Measurements from ENCODE around the gene BBS12.

DNA sequence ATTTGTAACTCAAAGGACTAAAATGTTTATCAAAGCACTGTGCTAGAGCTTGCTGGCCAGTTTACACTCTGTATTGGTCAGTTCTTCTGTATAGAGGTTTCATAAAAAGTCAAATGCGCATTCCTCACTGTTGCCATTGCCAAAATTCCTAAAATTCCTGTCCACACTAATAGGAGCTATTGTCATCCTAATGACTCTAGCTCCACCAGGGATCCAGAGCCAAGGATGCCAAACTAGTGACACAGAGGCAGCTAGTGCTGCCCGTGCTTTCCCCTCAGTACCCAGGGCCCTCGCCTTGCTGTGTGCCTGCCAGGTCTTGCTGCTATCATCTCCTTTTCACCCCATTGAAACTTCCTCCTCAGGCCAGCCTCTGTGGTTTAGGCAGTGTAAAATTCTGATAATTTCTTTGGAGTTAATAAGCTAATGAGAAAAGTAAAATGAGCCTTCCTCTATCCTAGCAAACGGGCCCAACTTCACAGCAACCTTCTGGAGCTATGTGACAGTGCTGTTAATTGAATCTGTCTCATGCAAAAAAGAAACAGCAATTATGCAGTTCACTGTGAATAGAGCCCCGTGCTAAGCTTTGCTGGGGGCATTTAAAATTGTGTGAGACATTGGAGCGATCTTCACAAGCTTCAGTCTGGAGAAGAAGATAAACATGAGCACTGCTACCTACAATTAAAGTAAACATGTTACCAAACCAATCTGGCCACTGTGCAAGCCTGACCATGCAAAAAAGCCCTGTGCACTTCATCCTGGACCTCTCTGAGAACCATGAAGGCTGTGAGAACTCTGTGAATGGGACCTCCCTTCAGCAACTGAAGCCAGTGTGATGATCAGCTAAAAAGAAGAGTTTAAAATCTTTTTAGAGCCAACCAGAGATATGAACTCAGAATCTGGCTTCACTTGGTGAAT lies 51.1 kb downstream of the BBS12 start:
- TF ChIP-seq, protein P1, sequence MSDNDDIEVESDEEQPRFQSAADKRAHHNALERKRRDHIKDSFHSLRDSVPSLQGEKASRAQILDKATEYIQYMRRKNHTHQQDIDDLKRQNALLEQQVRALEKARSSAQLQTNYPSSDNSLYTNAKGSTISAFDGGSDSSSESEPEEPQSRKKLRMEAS (IDR thresholded peaks at IDR 0.05) = no peak
- TF ChIP-seq, protein P2, sequence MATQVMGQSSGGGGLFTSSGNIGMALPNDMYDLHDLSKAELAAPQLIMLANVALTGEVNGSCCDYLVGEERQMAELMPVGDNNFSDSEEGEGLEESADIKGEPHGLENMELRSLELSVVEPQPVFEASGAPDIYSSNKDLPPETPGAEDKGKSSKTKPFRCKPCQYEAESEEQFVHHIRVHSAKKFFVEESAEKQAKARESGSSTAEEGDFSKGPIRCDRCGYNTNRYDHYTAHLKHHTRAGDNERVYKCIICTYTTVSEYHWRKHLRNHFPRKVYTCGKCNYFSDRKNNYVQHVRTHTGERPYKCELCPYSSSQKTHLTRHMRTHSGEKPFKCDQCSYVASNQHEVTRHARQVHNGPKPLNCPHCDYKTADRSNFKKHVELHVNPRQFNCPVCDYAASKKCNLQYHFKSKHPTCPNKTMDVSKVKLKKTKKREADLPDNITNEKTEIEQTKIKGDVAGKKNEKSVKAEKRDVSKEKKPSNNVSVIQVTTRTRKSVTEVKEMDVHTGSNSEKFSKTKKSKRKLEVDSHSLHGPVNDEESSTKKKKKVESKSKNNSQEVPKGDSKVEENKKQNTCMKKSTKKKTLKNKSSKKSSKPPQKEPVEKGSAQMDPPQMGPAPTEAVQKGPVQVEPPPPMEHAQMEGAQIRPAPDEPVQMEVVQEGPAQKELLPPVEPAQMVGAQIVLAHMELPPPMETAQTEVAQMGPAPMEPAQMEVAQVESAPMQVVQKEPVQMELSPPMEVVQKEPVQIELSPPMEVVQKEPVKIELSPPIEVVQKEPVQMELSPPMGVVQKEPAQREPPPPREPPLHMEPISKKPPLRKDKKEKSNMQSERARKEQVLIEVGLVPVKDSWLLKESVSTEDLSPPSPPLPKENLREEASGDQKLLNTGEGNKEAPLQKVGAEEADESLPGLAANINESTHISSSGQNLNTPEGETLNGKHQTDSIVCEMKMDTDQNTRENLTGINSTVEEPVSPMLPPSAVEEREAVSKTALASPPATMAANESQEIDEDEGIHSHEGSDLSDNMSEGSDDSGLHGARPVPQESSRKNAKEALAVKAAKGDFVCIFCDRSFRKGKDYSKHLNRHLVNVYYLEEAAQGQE (IDR thresholded peaks at IDR 0.05) = peak; percentile 32
- TF ChIP-seq CTCF (IDR thresholded peaks at IDR 0.05; ENCODE audit: low read depth, low read length, missing input control) (no peak), SP1 (IDR thresholded peaks at IDR 0.05) (peak; percentile 22), TAF1 (conservative IDR thresholded peaks at IDR 0.05) (no peak), RAD21 (IDR thresholded peaks at IDR 0.05) (peak in 1 of 2 donors; percentile 22), GABPA (IDR thresholded peaks at IDR 0.05 in 1 of 2, conservative IDR thresholded peaks at IDR 0.05 in 1 of 2) (no peak), ZBTB33 (IDR thresholded peaks at IDR 0.05) (peak; percentile 16), RXRA (IDR thresholded peaks at IDR 0.05) (peak in 1 of 2 donors; percentile 34), JUND (IDR thresholded peaks at IDR 0.05) (no peak), HNF4A (conservative IDR thresholded peaks at IDR 0.05) (peak; percentile 33 to 49), FOXA2 (IDR thresholded peaks at IDR 0.05) (peak; percentile 94)
- TF ChIP-seq, protein P3, sequence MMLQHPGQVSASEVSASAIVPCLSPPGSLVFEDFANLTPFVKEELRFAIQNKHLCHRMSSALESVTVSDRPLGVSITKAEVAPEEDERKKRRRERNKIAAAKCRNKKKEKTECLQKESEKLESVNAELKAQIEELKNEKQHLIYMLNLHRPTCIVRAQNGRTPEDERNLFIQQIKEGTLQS (IDR thresholded peaks at IDR 0.05) = no peak
